NCI-H82 treated with DMSO at 0.1 percent for 48 hours (cell line): ENCODE data around the gene PLA2G6.

ENCODE experiments used
- DNase-seq: peaks from one replicate; lab custom pipeline; 2025; ENCODE audit not compliant: unreplicated experiment; lab: John Stamatoyannopoulos, UW

PLA2G6 gene

DNA sequence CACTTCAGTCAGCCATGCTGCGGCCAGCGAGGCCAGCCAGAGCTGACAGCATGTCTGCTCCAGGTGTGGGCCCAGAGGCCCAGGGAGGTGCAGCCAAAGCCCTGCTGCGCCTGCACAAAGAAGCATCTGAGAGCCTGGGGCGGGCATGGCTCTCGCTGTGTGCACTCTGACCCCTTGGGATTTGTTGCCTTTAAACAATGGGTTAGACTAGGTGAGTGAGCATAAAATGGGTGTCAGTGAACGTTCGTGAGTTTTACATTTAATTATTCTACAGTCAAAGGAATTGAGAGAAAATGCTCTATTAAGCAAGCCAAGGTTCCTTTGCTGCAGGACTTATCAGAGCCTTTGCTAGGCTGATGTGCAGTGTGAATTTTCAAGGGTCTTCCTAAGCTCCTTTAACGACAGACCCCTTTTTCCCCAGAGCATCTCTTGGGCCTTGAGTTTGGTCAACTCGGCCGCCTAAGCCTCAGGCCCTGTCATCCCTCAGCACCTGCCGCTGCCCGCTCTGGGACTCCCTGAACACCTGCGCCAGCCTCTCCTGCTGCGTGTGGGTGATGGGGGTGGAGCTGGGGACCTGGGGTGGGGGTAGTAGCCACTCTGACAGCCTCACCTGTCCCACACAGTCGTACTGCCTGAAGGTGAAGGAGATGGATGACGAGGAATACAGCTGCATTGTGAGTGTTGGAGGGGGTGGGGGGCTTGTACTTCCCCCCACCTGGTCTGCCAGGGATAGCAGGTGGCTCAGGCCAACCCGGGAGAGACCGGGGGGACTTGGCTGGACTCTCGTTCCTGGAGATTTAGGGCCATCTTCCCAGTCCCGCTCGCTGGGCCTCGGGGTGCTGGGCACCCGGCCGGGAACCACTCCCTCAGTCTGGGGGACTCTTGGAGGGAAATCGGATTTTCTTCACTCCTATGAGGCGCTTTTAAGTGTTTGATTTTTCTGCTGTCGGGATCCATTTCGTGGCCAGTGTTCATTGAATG, 108.2 kb downstream of the PLA2G6 start:
- DNase-seq, result no peak

GRCh38 chr22:38072322-38073149, 109.1 kb downstream of the PLA2G6 start:
- no peak for DNase-seq

DNA sequence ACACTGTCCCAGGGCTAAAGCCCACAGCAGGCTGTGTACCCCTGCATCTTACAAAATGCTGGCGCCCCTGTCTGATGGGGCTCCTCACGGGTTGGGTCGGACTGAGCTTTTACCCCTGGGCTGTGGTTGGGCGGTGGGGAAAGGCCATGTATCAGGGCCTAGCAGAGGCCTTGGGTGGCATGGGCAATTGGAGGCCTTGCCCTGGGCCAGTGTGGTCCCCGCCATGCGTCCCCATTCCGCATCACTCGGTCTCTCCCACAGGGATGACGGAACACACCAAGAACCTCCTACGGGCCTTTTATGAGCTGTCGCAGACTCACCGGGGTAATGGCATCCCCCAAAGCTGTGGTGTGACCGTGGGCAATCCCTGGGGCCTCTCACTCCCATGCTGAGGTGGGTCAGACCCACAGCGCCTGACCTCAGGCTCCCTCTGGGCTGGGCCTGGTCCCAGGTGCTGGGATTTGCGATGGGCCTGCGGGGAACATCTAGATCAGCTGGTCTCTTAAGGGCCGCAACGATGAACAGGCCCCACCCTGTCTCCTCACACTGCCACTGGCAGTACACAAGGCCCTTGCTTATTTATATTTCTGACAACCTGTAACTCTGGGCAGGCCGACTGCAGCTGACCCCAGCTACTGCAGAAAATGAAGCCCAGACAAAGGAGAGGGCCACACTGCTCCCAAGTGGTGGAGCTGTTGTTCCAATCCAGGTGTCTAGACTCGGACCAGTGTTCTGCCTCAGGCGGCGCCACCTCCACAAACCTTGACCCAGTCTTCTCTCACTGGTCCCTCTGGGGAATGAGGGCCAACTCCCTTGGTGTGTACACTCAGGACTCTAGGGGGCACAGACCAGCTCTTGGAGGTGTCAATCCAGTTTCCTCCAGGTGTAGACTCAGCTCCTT, 110.0 kb downstream of the PLA2G6 start:
- no peak for DNase-seq

DNA sequence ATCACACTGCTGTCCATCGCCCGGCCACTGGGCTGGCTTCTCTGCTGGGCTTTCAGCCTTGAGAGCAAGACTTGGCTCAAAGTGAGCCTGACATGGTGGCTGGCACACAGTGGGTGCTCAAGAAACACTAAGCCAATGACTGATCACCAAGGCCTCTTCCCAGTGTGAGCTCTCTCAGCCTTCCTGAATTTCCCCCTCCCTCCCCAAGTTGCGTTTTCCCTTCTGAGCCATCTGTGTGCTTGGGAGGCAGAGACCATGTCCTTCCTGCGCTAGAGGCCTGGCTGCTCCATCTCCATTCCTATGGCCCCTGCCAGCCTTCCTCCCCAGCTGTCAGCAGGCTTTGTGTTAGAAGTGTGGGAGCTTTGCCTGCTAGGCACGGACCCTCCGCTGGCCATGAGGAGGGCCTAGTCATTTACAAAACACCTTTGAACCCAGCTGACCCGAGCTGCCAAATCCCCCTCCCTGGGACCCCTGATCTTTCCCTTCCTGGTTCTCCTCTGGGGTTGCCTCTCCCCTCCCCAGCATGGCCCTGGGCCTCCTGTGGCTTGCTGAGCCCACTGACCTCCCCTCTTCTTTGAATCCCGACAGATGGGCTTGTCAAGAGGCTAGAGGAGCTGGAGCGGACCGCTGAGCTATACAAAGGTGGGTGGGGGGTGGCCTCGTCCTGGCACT, 111.2 kb downstream of the PLA2G6 start:
- DNase-seq, result no peak

- peak; percentile 5 for DNase-seq
These were observed 112.0 kb downstream of the PLA2G6 start for GRCh38 chr22:38069372-38070249.

DNA sequence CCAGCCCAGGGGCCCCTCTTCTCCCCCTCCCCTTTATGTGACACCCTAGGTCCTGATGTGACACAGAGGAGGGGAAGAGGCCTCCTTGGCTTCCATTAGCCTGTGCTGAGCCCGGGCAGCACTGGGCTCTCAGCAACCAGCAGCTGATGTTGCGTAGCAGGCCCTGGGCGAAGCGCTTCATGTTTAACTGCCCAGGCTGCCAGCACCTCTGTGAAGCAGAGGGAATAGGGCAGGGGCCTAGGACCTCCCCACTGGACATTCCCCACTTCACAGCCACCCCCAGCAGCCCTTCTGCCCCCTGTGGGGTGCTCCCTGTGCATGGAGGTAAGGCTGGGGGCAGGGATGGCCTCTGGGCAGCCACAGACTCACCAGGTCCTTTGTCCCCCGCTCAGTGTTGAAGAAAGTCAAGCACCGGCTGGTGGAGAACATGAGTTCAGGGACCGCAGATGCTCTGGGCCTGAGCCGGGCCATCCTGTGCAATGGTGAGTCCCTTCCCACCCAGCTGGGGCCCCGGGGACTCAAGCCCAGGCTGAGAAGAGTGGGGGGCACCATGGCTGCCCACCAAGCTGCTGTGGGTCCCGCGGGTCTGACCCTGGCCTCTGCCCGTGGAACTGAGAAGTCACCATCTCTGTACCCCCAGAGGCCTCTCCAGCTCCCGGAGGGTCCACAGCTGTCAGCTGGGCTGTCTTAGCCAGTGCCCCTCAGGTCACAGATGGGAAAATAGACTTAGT, 112.8 kb downstream of the PLA2G6 start:
- no peak for DNase-seq

DNA sequence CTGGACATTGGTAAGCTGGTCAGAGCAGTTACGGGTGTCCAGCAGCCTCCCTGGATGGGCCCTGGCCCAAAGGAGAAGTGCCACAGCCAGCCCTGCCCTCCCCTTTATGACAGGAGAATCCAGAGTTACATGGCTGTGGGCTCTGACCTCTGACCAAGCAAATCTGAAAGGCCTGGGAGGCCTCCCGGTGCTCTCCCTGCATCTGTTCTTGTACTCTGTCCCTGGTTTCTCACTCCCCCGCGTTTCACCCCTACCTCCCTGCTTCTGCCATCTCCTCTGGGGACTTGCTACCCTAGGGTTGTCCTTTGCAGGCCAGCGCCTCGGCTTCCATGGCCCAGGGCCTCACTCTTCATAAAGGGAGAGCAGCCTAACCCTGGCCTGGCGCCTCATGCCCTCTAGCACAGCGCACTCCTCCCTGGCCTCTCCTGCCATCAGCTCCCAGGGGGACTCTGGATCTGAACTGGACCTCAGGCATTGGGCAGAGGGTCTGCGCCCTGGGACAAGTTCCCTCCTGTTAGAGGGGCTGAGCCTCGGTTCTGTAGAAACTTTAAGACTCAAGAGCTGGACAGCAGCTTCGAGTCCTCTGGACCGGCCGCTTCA, 113.8 kb downstream of the PLA2G6 start:
- no peak for DNase-seq

- DNase-seq, result no peak
These were observed 114.6 kb downstream of the PLA2G6 start for GRCh38 chr22:38067028-38067415.

GRCh38 chr22:38066381-38067027, 115.1 kb downstream of the PLA2G6 start:
- no peak for DNase-seq

DNA sequence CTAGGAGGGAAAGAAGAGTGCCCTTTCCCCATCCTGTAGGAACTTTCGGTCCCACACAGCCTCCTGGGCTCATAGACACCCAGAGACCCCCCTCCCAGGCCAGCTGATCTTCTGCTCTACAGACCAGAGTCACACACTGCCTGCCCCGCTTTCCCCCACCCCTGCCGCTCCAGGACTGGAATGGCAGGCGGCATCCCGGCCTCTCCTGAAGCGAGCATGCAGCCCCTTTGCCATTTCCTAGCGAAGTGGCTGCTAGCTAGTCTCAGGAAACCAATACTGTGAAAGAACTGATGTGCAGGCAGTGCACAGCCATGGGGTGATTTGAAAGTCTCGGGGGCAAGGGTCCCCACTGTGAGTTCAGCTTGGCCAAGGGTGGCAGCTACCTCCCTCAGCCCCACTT, 116.1 kb downstream of the PLA2G6 start:
- no peak for DNase-seq

- DNase-seq, result no peak
These were observed 118.8 kb downstream of the PLA2G6 start for GRCh38 chr22:38062791-38063190.
